ENCODE results near the gene TEX38.

The TEX38 gene

GRCh38 chr1:46638921-46639320 lies 32.7 kb upstream of the TEX38 start:
- TF ChIP-seq CTCF (IDR thresholded peaks at IDR 0.05; ENCODE audit: low read depth, low read length) = no peak
- H3K4me3 ChIP-seq (ENCODE audit: low read depth, low read length) = no peak overlapping the region

GRCh38 chr1:46639547-46639946 lies 32.1 kb upstream of the TEX38 start:
- no peak overlapping the region for H3K4me3 ChIP-seq (ENCODE audit: low read depth, low read length)
- no peak for TF ChIP-seq CTCF (IDR thresholded peaks at IDR 0.05; ENCODE audit: low read depth, low read length)

- no peak overlapping the region for H3K4me3 ChIP-seq (ENCODE audit: low read depth, low read length)
- no peak for TF ChIP-seq CTCF (IDR thresholded peaks at IDR 0.05; ENCODE audit: low read depth, low read length)
Observed at GRCh38 chr1:46642115-46642680, 29.5 kb upstream of the TEX38 start.

- no peak for TF ChIP-seq CTCF (IDR thresholded peaks at IDR 0.05; ENCODE audit: low read depth, low read length)
- no peak overlapping the region for H3K4me3 ChIP-seq (ENCODE audit: low read depth, low read length)
Observed at GRCh38 chr1:46643368-46643775, 28.3 kb upstream of the TEX38 start.

GRCh38 chr1:46645815-46646214 lies 25.8 kb upstream of the TEX38 start:
- TF ChIP-seq CTCF (IDR thresholded peaks at IDR 0.05; ENCODE audit: low read depth, low read length) = no peak
- no peak overlapping the region for H3K4me3 ChIP-seq (ENCODE audit: low read depth, low read length)

GRCh38 chr1:46646331-46646730 lies 25.3 kb upstream of the TEX38 start:
- no peak for TF ChIP-seq CTCF (IDR thresholded peaks at IDR 0.05; ENCODE audit: low read depth, low read length)
- no peak overlapping the region for H3K4me3 ChIP-seq (ENCODE audit: low read depth, low read length)

GRCh38 chr1:46646844-46647243 lies 24.8 kb upstream of the TEX38 start:
- no peak for TF ChIP-seq CTCF (IDR thresholded peaks at IDR 0.05; ENCODE audit: low read depth, low read length)
- no peak overlapping the region for H3K4me3 ChIP-seq (ENCODE audit: low read depth, low read length)

Measured in WI38 (cell line).